SU-DHL-6 (cell line): ENCODE data around the gene DYNLT1.

Source experiments
- CTCF ChIP-seq: fragments of 200-600 bp; sonication (generic); IDR thresholded peaks from one replicate; pipeline ENCODE4 v1.5.1; 2017; ENCODE audit warnings: antibody characterized with exemption, mild to moderate bottlenecking, low read length, moderate library complexity; ENCODE audit not compliant: insufficient read depth, poor library complexity, severe bottlenecking
- EZH2phosphoT487 ChIP-seq: fragments of 200-600 bp; sonication (generic), shearing (Covaris generic); conservative IDR thresholded peaks from 2 replicates; pipeline ENCODE4 v1.6.1; 2018; ENCODE audit warnings: mild to moderate bottlenecking, antibody characterized with exemption, low read length, moderate library complexity, mixed read lengths

GRCh38 chr6:158608221-158608620 lies 36.3 kb downstream of the DYNLT1 start:
- TF ChIP-seq CTCF (no peak), EZH2phosphoT487 (no peak)
